ENCODE results near the gene STPG1.
A peak's percentile ranks its signal among the peaks of the same experiment; 100 is the strongest.

The STPG1 gene

DNA sequence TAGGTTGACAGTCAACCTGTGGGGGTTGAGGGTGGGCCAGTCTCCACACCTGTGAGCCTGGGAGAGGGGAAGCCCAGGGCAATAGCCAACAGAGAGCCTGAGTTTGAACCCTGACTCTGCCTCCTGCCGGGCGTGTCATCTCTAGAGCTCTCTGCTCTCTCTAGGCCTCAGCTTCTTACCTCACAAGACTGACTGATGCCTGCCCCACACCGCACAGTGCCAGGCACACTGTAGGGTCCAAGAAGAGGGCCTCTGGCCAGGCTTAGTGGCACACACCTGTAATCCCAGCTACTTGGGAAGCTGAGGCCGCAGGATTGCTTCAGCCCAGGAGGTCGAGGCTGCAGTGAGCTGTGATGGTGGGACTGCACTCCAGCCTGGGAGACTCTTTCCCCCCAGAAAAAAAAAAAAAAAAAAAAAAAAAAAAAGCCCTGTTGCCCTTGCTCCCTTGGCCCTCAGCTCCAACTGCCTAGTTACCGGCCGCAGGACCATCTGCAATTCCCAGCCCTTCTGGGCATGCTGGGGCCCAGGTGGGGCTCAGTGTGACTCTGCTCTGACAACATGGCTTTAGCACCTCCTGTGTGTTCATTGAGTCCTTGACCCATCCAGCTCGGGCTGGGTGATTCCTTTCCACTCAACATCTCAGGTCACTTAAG is 69.4 kb downstream of the STPG1 start:
- DNase-seq (ENCODE audit: low read depth in 2 of 3, low spot score in 2 of 3), result no peak

DNA sequence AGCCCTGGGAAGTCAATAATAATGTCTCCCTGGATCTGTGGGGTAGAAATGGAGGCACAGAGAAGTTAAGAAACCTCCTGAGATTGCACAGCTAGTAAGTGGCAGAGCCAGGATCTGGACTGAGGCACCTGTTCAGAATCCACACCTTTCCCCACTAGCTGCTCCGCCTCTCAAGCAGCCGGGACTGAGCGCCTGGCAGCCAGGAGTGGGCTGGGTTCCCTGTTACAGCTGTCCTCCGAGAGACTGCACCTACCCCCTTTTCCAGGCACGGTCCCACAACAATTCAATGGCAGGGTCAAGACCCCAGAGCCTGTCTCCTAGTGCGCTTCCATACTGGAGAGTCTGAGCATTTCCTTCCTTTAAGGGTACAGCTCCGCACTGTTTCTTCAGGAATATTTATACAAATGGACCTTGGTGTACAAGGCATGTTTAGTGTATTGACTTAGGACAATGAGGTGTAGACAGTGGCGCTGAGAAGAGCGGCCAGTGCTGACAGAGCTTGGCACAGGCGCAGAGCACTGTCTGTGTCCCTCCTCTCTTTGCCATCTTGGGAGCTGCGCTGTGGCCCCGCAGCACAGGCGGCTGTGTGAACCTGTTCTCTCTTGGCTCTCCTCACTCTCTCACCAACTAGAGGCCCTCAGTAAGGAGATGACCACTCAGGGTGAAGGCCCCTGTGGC is 70.0 kb downstream of the STPG1 start:
- DNase-seq (ENCODE audit: low read depth in 2 of 3, low spot score in 2 of 3), result no peak

DNA sequence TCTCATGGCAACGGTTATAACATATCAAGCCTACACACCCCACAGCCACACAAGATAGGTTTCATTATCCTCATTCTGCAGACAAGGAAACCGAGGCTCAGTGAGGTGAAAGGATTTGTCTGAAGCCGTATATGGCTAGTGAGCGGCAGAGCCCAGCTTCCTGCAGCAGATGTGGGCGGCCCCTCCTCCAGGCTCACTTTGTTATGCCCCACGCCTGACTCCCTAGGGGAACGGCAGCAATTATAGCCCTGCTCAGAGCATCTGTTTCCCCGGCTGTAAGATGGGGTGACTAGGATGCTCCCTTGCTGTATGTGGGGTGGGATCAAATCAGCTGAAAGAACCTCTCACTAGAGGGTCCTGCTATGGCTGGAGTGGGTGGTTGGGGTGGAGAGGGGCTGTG is 72.3 kb downstream of the STPG1 start:
- DNase-seq (ENCODE audit: low read depth in 2 of 3, low spot score in 2 of 3), result no peak

DNA sequence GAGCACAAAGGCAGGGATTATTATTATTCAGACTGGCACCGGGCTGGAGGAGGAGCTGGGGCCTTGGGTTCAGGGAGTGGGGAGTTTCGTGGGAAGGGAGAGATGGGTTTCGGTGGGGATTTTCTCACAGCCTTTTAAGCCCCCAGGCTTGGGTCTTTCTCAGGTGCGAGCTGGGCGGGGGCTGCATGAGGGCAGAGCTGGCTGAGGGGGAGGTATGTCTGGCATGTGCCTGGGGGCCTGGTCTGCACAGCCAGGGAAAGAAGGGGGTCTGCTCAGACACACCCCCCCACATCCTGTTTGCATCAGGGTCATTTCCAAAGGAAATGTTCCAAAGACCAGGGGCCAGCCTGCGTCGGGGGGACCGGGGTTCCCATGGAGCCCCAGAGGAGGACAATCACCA is 72.8 kb downstream of the STPG1 start:
- DNase-seq (ENCODE audit: low read depth in 2 of 3, low spot score in 2 of 3), result no peak

DNA sequence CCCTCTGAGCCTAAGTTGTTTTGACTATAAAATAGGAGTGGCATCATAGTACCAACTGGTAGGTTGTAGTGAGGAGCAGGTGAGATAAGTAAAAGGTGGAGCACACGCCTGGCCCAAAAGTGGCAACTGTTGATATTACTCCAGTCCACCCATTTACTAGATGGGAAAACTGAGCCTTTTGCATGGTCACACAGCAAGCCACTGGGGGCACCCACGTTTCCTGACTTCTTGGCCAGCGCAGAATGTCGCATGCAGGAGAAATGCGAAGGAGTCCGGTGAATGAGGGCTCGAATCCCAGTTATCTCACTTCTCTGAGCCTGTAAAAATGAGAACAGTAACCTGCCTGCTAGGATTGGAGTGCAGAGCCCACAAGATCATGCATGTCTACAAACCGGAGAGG is 73.6 kb downstream of the STPG1 start:
- no peak for DNase-seq (ENCODE audit: low read depth in 2 of 3, low spot score in 2 of 3)

DNA sequence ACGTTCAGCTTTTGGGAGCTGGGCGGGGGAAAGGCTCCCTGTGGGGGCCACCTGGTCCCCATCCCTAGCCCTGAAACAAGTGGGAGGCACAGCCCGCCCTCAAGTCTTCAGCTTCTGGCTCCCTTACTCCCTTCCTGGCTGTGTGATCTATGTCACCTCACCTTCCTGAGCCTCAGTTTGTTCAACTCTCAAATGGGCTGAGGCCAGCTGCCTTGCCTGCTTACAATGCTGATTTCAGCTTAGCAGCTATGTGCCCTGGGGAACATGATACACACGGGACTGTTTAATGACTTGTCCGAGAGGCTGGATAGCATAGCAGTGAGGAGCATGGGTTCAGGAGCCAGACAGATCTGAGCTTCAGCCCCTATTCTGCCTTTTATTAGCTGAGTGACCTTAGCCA is 75.1 kb downstream of the STPG1 start:
- DNase-seq (ENCODE audit: low read depth in 2 of 3, low spot score in 2 of 3), result no peak

DNA sequence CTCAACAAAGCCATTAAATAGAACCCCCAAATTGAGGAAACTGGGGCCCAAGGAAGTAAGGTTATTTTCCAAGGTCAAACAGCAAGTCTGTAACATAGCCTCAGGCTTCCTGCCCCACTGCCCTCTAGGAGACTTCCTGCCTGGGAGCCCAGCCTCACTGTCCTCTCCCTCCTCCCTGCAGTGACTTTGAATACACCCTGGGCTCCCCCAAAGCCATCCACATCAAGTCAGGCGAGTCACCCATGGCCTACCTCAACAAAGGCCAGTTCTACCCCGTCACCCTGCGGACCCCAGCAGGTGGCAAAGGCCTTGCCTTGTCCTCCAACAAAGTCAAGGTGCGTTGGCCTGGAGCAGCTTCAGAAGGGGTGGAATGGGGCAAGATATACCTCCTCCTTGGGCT is 76.1 kb downstream of the STPG1 start:
- DNase-seq (ENCODE audit: low read depth in 2 of 3, low spot score in 2 of 3), result no peak

DNA sequence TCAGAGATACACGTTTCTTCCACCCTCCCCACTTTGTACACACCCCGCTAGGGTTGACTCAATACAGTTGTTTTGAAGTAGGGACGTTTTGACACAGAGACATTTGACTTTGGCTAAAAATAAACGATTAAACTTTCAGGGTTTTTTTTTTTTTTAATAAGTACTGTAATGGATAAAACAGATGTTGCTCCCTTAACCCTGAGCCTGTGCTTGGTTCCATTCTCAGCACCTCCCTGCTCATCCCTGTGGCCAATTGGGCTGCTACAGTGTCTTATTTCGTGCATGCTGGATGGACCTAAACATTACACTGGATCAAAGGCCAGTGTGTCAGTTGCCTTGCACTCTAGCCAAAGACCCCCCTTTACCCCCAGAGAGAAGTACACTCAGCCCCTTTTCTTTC is 77.5 kb downstream of the STPG1 start:
- DNase-seq (ENCODE audit: low read depth in 2 of 3, low spot score in 2 of 3), result no peak

DNA sequence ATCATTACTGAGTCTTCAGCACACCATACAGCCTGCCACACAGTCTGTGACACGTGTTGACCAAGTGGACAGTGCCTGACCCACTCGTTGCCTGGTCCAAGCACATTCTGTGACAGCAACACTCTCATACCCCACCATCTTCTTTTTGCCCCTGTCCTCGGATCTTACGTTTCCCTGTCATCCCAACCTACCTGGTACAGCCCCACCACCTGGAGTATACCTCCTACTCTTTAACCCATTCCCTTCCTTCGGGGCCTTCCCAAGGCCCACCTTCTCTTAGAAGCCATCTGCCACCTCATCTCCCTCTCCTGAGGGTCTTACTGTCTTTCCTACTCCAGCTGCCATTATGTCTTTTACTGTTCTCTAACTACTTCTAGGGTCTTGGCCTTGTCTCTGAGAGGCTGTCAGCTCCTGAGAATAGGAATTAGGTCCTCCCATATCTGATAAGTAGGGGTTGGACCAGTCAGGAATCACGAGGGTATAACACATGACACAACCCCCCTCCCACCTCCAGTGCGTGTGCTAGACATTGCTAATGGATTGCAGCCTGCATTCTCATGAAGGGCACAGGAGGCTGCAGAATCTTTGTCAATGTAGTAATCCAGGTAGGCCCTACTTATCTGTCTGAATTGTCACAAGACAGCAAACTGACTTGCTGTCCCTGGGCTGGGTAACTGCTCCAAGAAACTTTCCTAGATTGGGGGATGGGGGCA is 81.5 kb downstream of the STPG1 start:
- no peak for DNase-seq (ENCODE audit: low read depth in 2 of 3, low spot score in 2 of 3)

DNA sequence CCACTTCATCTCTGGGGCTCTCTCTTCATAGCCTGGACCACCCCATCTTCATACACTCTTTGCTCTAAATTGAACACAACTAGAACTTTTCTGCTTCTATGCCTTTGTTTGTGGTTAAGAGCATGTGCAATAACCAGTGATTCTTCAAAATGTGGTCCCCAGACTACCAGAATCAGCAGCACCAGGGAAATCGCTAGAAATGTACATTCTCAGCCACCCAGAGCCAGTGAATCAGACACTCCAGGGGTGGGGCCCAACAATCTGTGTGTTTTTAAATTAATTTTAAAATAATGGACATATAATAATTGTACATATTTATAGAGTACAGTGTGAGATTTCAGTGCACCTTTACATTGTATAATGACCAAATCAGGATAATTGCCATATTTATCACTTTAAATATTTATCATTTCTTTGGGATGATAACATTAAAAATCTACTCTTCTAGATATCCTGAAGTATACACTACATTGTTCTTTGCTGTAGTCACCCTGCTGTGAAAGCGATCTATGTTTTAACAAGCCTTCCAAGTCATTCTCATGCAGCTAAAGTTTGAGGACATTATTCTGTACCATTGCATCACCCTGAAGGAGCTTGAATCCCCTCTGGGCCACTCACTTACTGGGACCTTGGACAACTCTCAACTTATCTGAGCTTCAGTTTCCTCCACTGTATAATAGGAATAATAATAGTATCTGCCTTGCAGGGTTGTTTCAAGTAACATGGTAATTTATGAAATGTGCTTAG is 83.6 kb downstream of the STPG1 start:
- DNase-seq (ENCODE audit: low read depth in 2 of 3, low spot score in 2 of 3), result no peak

DNA sequence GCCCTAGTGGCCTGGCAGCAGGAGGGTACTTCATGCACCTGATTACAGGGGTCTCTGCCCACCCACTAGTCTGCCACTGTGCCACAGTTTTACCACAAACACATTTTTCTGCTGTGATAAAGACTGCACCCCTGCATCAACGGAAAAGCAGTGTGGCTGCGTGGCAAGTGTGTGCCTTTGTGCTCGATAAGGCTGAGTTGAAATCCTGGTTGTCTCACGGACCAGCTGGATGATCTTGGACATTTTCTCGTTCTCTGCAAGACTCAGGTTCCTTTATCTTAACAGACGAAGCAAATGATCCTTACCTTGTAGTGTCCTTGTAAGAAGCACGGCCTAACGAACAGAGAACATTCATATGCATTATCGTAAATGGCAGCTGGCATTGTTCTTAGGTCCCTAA is 84.3 kb downstream of the STPG1 start:
- DNase-seq (ENCODE audit: low read depth in 2 of 3, low spot score in 2 of 3), result no peak

DNA sequence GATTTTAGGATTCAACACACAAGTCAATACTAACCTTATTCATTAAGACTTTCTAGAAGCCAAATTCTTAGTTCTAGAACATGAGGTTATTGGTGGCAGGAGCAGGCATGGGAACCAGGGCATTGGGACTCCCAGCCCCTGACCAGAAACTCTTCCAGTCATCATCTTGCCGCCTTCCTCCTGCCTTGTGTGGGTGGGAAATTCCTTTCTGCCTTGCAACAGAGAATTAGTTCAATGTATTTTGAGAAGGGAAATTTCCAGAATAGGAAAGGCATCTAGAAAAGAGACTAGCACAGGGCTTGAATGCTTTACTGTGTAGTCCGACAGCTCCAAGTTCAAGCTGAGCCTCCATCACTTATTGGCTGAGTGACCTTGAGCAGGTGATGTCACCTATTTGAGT is 85.7 kb downstream of the STPG1 start:
- no peak for DNase-seq (ENCODE audit: low read depth in 2 of 3, low spot score in 2 of 3)

DNA sequence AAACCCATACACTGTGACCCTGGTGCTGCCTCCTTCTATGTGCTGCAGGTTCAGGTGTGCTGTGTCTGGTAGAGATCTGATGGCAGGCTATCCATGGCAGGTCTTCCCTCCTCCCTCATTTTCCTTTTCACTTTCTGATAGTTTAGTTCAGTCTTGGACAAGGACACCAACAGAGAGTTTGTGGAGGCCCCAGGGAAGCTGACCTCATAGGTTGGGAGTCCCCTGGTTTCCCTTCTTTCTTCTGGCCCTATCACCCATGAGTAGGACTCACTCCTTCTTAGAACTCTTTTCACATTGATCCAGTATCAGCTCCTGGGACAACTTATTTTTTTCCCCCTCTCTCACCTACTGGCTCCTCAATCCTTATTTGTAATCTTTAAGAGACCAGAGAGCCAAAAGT is 86.1 kb downstream of the STPG1 start:
- DNase-seq (ENCODE audit: low read depth in 2 of 3, low spot score in 2 of 3), result no peak

DNA sequence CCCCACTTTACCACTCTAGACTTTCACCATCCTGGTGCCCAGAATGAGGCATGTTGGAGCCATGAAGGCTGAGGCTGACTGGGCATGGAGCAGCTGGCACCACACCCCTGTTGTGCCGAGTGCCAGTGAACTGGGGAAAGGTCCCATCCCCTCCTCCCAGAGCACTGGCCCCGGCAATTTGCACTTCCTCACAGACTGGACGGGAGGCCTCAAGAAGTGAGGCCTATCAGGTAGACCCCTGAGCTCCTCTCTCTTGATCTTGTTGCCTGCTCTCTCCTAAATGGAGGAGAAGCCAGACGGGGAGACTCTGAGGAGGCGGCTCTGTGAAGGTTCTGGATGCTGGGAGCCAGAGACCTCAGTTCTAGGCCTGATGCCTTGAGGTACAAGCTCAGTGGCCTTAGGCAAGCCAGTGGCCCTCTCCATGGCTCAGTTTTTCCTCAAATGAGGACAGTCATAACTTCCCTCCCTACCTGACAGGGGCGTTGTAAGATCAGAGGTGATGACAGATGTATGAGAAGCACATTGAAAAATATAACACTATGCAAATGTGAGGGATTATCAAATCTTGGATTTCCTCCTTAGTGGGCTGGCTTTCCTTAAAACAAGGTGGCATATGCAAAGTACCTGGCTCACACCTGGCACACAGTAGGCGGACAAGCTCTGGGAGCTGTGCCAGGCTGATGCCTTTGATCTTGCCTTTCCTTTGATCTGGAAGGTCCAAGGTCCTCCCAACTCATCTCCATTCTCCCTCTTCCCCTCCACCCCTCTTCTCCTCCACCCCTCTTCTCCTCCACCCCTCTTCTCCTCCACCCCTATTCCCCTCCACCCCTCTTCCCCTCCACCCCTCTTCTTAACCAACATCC is 87.8 kb downstream of the STPG1 start:
- DNase-seq (ENCODE audit: low read depth in 2 of 3, low spot score in 2 of 3), result no peak

DNA sequence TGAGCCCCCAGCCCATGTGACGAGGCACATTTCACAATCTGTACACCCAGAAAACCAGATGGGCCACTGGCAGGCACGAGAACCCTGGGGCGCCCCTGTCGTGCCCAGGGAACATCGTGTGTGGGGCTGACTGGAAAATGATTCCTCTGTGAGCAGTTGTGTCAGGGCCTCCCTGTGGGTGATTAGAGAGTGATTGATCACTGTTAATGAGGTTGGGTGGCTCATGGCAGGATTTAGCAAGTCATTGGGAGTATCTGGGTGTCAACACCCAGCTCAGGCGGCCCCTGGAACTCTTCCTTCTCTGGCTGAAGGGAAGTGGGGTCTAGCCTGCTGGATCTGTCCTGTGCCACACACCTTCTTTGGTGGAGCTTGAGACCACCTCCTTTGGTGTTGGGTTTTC is 88.7 kb downstream of the STPG1 start:
- DNase-seq (ENCODE audit: low read depth in 2 of 3, low spot score in 2 of 3), result no peak

DNA sequence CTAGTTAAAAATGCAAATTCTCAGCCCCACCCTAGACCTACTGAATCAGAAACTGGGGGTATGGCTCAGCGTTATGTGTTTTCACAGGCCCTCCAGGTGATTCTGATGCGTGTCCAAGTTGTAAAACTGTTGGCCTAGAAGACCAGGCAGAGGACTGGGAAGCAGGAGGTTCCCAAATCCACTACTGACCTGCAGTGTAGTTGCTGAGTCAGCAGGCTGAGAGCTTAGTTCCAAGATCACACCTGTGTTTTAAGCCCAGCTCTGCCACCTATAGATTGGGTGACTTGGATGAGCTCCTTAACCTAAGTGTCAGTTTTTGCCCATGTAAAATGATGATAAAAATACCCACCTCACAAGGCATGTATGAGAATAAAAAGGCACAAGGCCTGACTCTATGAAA is 90.3 kb downstream of the STPG1 start:
- no peak for DNase-seq (ENCODE audit: low read depth in 2 of 3, low spot score in 2 of 3)

DNA sequence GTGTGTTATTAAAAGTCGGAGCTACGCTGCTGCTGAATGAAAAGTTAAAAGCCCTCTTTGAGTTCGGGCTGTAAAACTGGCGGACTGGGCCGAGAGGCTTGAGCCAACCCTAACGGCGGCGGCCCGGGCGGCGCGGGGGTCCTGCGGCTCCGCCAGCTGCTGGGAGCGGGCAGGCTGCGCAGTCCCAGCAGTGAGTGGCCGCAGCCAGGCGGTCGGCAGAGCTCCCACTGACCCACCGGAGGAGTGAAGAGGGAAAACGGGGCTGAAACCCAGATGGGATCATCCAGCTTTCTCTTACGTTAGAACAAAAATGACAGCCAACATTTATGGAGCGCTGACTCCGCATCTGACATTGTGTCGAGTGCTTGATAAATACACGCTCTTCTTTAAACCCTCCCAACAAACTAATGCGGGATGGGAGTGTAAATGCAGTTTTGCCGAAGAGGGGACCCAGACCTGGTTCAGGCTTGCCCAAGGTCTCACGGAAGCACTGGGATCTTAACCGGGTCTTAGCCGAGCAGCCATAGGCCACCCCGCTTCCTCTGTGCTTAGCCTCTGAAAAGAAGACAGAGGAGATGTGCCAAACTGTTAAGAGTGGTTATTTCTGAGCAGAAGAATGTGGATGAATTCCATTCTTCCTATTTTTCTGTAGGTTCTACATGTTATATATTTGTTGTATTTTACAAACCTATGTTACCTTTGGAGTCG is 91.0 kb downstream of the STPG1 start:
- no peak for DNase-seq (ENCODE audit: low read depth in 2 of 3, low spot score in 2 of 3)

DNA sequence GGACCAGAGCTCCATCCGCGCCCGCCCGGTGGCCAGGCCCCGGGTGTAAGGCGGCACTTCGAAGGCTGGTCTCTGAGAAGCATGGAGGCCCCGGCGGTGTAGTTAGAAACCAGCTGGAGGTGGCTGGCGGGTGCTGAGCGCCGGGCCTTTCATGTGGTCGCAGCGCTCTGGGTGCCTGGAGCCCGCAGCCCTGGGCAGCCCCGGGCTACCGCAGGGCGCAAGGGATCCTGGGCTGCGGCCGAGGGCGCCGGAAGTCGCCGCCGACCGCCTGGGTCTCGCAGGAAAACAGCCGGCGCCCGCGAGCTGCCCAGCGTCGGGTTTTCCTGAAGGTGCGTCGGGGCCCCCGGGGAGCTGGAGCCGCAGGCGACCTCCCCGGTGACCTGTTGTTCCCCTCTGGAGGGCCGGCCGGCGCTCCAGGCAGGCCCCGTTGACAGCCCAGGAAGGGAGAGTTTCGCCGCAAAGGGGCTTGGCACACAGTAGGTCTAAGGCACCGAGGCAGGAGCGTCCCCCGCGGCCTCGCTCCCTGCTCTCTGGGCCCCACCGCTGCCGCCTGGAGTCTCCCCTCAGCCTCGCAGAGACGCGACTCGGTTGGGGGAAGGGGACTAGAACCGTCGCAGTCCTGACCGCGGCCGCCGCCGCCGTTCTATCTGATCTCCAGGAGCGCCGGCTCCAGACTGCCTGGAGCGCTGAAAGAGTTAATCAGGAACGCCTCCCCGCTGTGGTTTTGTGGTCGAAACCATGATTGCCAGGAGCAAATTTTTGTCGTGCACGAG is 91.7 kb downstream of the STPG1 start:
- DNase-seq (ENCODE audit: low read depth in 2 of 3, low spot score in 2 of 3), result peak; percentile 54 to 65 (median 55)

DNA sequence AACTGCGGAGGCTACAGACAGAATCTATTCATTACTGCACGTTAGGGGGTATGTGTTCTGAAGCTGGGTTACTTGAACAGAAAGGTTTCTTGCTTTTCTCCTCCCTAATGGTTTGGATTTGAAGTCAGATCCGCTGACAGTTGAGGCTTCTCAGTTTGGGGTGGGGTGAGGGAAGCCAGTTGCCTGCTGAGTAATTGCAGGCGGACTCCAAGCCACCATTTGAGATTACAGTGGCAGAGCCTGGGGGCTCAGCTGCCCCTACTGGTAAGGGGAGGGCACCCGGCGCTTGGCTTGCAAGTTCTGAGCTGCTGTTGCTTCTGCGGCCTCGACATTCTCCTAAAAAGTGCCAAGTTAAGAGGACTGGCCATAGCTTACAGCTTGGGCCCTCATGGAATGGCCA is 92.5 kb downstream of the STPG1 start:
- no peak for DNase-seq (ENCODE audit: low read depth in 2 of 3, low spot score in 2 of 3)

DNA sequence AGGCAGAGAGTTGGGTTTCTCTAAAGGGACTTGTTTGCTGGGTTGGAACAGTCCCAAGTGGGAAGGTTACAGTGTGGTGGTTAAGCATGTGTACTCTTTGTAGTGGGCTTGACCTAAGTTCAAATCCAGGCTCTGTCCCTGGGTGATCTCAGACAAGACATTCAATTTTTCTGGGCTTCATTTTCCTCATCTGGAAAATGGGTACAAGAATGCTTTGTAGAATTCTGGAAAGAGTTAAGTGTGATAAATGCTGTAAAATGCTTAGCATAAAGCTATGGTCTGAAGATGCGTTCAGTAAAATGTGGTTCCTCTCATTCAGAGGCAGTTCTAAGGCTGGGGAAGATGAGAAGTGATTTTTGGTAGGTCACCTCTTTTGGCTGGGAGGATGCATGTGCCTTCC is 93.6 kb downstream of the STPG1 start:
- no peak for DNase-seq (ENCODE audit: low read depth in 2 of 3, low spot score in 2 of 3)
